Gastroesophageal sphincter (tissue), 4 donors: ENCODE measurements around the gene MICAL1. TPM values are rescaled to one million over a fixed set of nuclear protein-coding genes. Genes with fewer than 3 reads are reported as not detected.
A peak's percentile ranks its signal among the peaks of the same experiment; 100 is the strongest.

ENCODE experiments used
- ATAC-seq: fragments of 150-250 bp; one replicate; pipeline ENCODE4 v1.9.1; 2016; ENCODE audit warnings: mild to moderate bottlenecking, moderate library complexity
- H3K27ac ChIP-seq, 4 donors: fragments of 200-600 bp; sonication (generic) in 3 of 4; 1 replicate in 3 of 4; 2 replicates in 1 of 4; pipeline ENCODE4 v1.5.1; 2016 to 2019
- H3K27me3 ChIP-seq: fragments of 200-600 bp; sonication (generic); one replicate; pipeline ENCODE4 v1.5.1; 2019
- H3K36me3 ChIP-seq, 2 donors: fragments of 200-600 bp; sonication (generic); one replicate each; pipeline ENCODE4 v1.5.1; 2019; ENCODE audit warnings: control low read depth in 1 of 2
- H3K4me1 ChIP-seq, 3 donors: fragments of 200-600 bp; sonication (generic); 1 replicate in 2 of 3; 2 replicates in 1 of 3; pipeline ENCODE4 v1.5.1; 2016 to 2019; ENCODE audit warnings: control low read depth in 2 of 3
- H3K4me3 ChIP-seq, 2 donors: fragments of 200-600 bp; sonication (generic); one replicate each; pipeline ENCODE4 v1.5.1; 2019; ENCODE audit warnings: mild to moderate bottlenecking in 1 of 2, moderate library complexity in 1 of 2
- H3K9me3 ChIP-seq, 3 donors: fragments of 200-600 bp; sonication (generic); one replicate each; pipeline ENCODE4 v1.5.1; 2017 to 2019; ENCODE audit warnings: control low read depth in 2 of 3
- EP300 ChIP-seq: sonication (generic); formaldehyde crosslinking; IDR thresholded peaks from one replicate; pipeline ENCODE4 v1.6.1; 2017; ENCODE audit warnings: antibody characterized with exemption, mild to moderate bottlenecking
- POLR2A ChIP-seq, 2 donors: fragments of 450-650 bp; IDR thresholded peaks; one replicate each; pipeline ENCODE4 v1.6.1; 2017; ENCODE audit warnings: antibody characterized with exemption in 2 of 2, mild to moderate bottlenecking in 2 of 2, moderate library complexity in 1 of 2
- POLR2AphosphoS5 ChIP-seq: sonication (generic); formaldehyde crosslinking; IDR thresholded peaks from one replicate; pipeline ENCODE4 v1.6.1; 2017; ENCODE audit warnings: antibody characterized with exemption
- WGBS, 2 donors: methylation state at CpG; one replicate each; pipeline ENCODE4 v1.1.5; 2018; ENCODE audit warnings: low coverage in 1 of 2; 5-methylcytosine and 5-hydroxymethylcytosine counted together
- total RNA-seq, 4 donors: library from RNA; depleted of rRNA; stranded (reverse); fragments of >200 nt; gene quantifications; one replicate each; pipeline ENCODE4 v1.1.0, GENCODE V29; 2016
- TF ChIP-seq, protein P1 (sequence below), 4 experiments: fragments of 200-600 bp in 2 of 4; fragments of 450-650 bp in 2 of 4; sonication (generic) in 1 of 4; IDR thresholded peaks; one replicate each; pipeline ENCODE4 v1.5.1; 2017 to 2019; ENCODE audit warnings: antibody characterized with exemption in 4 of 4, mild to moderate bottlenecking in 2 of 4, moderate library complexity in 2 of 4

Gene MICAL1
- total RNA-seq = 10 to 100 TPM; 13.6 to 26.8 (median 20.9) TPM

GRCh38 chr6:109455437-109456110 is at the start of gene MICAL1:
MICAL1 (minus strand) TSS chr6:109455772; CDS start chr6:109454196, 1,576 bp downstream.
- Histone ChIP-seq H3K9me3 (no peaks in the 10 kb centered on the region), H3K27me3 (no peaks in the 10 kb centered on the region), H3K27ac (peak within 1 kb of the TSS in 3 of 4 donors; percentile 76 to 82 (median 81)), H3K4me3 (peak within 1 kb of the TSS; percentile 60 to 87), H3K36me3 (peaks cover 0 to 13% of the 10 kb centered on the region in 2 donors), H3K4me1 (peaks cover 0 to 38% (median 12%) of the 10 kb centered on the region in 3 donors)
- TF ChIP-seq POLR2A (IDR thresholded peaks at IDR 0.05) (peak; percentile 20 to 24), POLR2AphosphoS5 (no peak), EP300 (no peak)
- TF ChIP-seq, protein P1, sequence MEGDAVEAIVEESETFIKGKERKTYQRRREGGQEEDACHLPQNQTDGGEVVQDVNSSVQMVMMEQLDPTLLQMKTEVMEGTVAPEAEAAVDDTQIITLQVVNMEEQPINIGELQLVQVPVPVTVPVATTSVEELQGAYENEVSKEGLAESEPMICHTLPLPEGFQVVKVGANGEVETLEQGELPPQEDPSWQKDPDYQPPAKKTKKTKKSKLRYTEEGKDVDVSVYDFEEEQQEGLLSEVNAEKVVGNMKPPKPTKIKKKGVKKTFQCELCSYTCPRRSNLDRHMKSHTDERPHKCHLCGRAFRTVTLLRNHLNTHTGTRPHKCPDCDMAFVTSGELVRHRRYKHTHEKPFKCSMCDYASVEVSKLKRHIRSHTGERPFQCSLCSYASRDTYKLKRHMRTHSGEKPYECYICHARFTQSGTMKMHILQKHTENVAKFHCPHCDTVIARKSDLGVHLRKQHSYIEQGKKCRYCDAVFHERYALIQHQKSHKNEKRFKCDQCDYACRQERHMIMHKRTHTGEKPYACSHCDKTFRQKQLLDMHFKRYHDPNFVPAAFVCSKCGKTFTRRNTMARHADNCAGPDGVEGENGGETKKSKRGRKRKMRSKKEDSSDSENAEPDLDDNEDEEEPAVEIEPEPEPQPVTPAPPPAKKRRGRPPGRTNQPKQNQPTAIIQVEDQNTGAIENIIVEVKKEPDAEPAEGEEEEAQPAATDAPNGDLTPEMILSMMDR (IDR thresholded peaks at IDR 0.05) = peak in 3 of 4 experiments; percentile 26 to 47 (median 39)
- WGBS, 2 donors = 0% methylated on average over 8 to 13 of the region's 70 CpGs
- ATAC-seq = peak; percentile 73

- no peak for ATAC-seq
- Histone ChIP-seq H3K4me1 (no peaks in the 10 kb centered on the region), H3K4me3 (no peak overlapping the region), H3K27ac (no peak overlapping the region), H3K36me3 (no peaks in the 10 kb centered on the region), H3K9me3 (no peaks in the 10 kb centered on the region), H3K27me3 (no peaks in the 10 kb centered on the region)
- TF ChIP-seq EP300 (no peak), POLR2AphosphoS5 (no peak), POLR2A (IDR thresholded peaks at IDR 0.05) (no peak)
- TF ChIP-seq, protein P1 (IDR thresholded peaks at IDR 0.05) = no peak
- WGBS, 2 donors = 81 to 100% methylated on average over 3 to 8 of the region's 10 CpGs
Measured at GRCh38 chr6:109503327-109504224, 48.0 kb upstream of the MICAL1 start.

- WGBS, 2 donors = 76 to 95% methylated on average over 2 of the region's 2 CpGs
- no peak for ATAC-seq
- Histone ChIP-seq H3K9me3 (no peaks in the 10 kb centered on the region), H3K4me1 (no peaks in the 10 kb centered on the region), H3K27me3 (no peaks in the 10 kb centered on the region), H3K4me3 (no peak overlapping the region), H3K36me3 (no peaks in the 10 kb centered on the region), H3K27ac (no peak overlapping the region)
- no peak for TF ChIP-seq POLR2AphosphoS5
- TF ChIP-seq POLR2A (IDR thresholded peaks at IDR 0.05) = no peak
- TF ChIP-seq, protein P1 (IDR thresholded peaks at IDR 0.05) = no peak
- TF ChIP-seq EP300 = no peak
Measured at GRCh38 chr6:109498936-109499335, 43.4 kb upstream of the MICAL1 start.

- Histone ChIP-seq H3K9me3 (no peaks in the 10 kb centered on the region), H3K27me3 (no peaks in the 10 kb centered on the region), H3K36me3 (no peaks in the 10 kb centered on the region), H3K4me1 (no peaks in the 10 kb centered on the region), H3K4me3 (no peak overlapping the region), H3K27ac (no peak overlapping the region)
- ATAC-seq = no peak
- WGBS, 2 donors = 67 to 79% methylated on average over 1 to 4 of the region's 4 CpGs
- TF ChIP-seq, protein P1 (IDR thresholded peaks at IDR 0.05) = no peak
- TF ChIP-seq EP300 (no peak), POLR2AphosphoS5 (no peak), POLR2A (IDR thresholded peaks at IDR 0.05) (no peak)
Measured at GRCh38 chr6:109498052-109498451, 42.5 kb upstream of the MICAL1 start.
